Epithelial cell of esophagus (primary cell): ENCODE data around the gene HPS6.
A peak's percentile ranks its signal among the peaks of the same experiment; 100 is the strongest.

Source experiments
- DNase-seq: peaks from one replicate; pipeline ENCODE4 v3.0.0; 2010; ENCODE audit warnings: low read depth
- H3K4me3 ChIP-seq: 2 replicates; pipeline ENCODE4 v1.5.1; 2011; ENCODE audit warnings: mild to moderate bottlenecking, low read length, control low read depth
- CTCF ChIP-seq: IDR thresholded peaks from 2 replicates; pipeline ENCODE4 v1.5.1; 2011; ENCODE audit warnings: low read depth, mild to moderate bottlenecking, low read length, control low read depth, inconsistent platforms; ENCODE audit not compliant: insufficient read depth; ENCODE audit errors: missing control alignments

The HPS6 gene

GRCh38 chr10:102064503-102064867 lies 664 bp upstream of the HPS6 start:
- no peak overlapping the region for H3K4me3 ChIP-seq
- TF ChIP-seq CTCF: no peak
- DNase-seq: no peak

GRCh38 chr10:102065561-102066398 lies 631 bp downstream of the HPS6 start:
- TF ChIP-seq CTCF: no peak
- H3K4me3 ChIP-seq: peak overlapping the region; percentile 79
- peak; percentile 17 for DNase-seq

- peak; percentile 26 for DNase-seq
- TF ChIP-seq CTCF: no peak
- peak overlapping the region; percentile 79 for H3K4me3 ChIP-seq
Measured at GRCh38 chr10:102066399-102067088, 1.4 kb downstream of the HPS6 start.

GRCh38 chr10:102067091-102067916 lies 2.2 kb downstream of the HPS6 start:
- no peak for DNase-seq
- no peak for TF ChIP-seq CTCF
- no peak overlapping the region for H3K4me3 ChIP-seq

GRCh38 chr10:102068216-102068615 lies 3.1 kb downstream of the HPS6 start:
- H3K4me3 ChIP-seq: no peak overlapping the region
- DNase-seq: no peak
- no peak for TF ChIP-seq CTCF

GRCh38 chr10:102069071-102069470 lies 3.9 kb downstream of the HPS6 start:
- TF ChIP-seq CTCF: no peak
- H3K4me3 ChIP-seq: no peak overlapping the region
- DNase-seq: no peak
